Thoracic aorta (tissue), 2 donors: Measurements from ENCODE around the gene MED9. TPM values are rescaled to one million over a fixed set of nuclear protein-coding genes. Genes with fewer than 3 reads are reported as not detected.

Source experiments
- ATAC-seq: fragments of 150-250 bp; one replicate; pipeline ENCODE4 v1.8.0; 2017; ENCODE audit warnings: low read depth; ENCODE audit not compliant: insufficient number of reproducible peaks, low FRiP score
- DNase-seq: peaks from one replicate; pipeline ENCODE4 v3.0.0-alpha.2; 2020; ENCODE audit warnings: low spot score
- H3K27ac ChIP-seq, 2 donors: fragments of 200-600 bp; sonication (generic); 1 replicate in 1 of 2; 2 replicates in 1 of 2; pipeline ENCODE4 v1.5.1; 2016; ENCODE audit warnings: mild to moderate bottlenecking in 2 of 2, moderate library complexity in 2 of 2
- H3K27me3 ChIP-seq: fragments of 200-600 bp; sonication (generic); replicated peaks from 2 replicates; pipeline ENCODE4 v1.6.0; 2016; ENCODE audit warnings: mild to moderate bottlenecking; ENCODE audit not compliant: insufficient read depth
- H3K36me3 ChIP-seq: fragments of 200-600 bp; sonication (generic); one replicate; pipeline ENCODE4 v1.5.1; 2016
- H3K4me1 ChIP-seq, 2 donors: fragments of 200-600 bp; sonication (generic); 1 replicate in 1 of 2; 2 replicates in 1 of 2; pipeline versions ENCODE4 v1.5.1 to v1.6.0; 2016; ENCODE audit warnings: low read depth in 2 of 2, mild to moderate bottlenecking in 1 of 2; ENCODE audit not compliant: control insufficient read depth in 1 of 2
- H3K4me3 ChIP-seq: fragments of 200-600 bp; sonication (generic); 2 replicates; pipeline ENCODE4 v1.5.1; 2016; ENCODE audit warnings: mild to moderate bottlenecking
- H3K9me3 ChIP-seq: fragments of 200-600 bp; sonication (generic); 2 replicates; pipeline ENCODE4 v1.5.1; 2016
- CTCF ChIP-seq: fragments of 200-600 bp; sonication (generic); IDR thresholded peaks from one replicate; pipeline ENCODE4 v1.5.1; 2019; ENCODE audit warnings: antibody characterized with exemption
- total RNA-seq, 2 donors: library from RNA; depleted of rRNA; stranded (reverse); fragments of >200 nt; gene quantifications; one replicate each; pipeline versions ENCODE4 v1.1.0 to v1.2.3, GENCODE V29; 2016

MED9 gene
- total RNA-seq, 2 donors from 2014 or later = 6.6 to 15.2 TPM

- Histone ChIP-seq H3K36me3 (no peaks in the 10 kb centered on the region), H3K27me3 (no peaks in the 10 kb centered on the region), H3K27ac (no peak overlapping the region), H3K4me1 (no peaks in the 10 kb centered on the region), H3K4me3 (no peak overlapping the region), H3K9me3 (no peaks in the 10 kb centered on the region)
- no peak for DNase-seq
- TF ChIP-seq CTCF = no peak
- no peak for ATAC-seq
Measured at GRCh38 chr17:17528696-17529652, 52.2 kb downstream of the MED9 start.

GRCh38 chr17:17531156-17531555, 54.4 kb downstream of the MED9 start:
- Histone ChIP-seq H3K9me3 (no peaks in the 10 kb centered on the region), H3K27me3 (no peaks in the 10 kb centered on the region), H3K36me3 (no peaks in the 10 kb centered on the region), H3K27ac (no peak overlapping the region), H3K4me1 (peaks cover 4 to 8% of the 10 kb centered on the region in 2 donors), H3K4me3 (no peak overlapping the region)
- no peak for DNase-seq
- ATAC-seq = no peak
- no peak for TF ChIP-seq CTCF

GRCh38 chr17:17532991-17533390, 56.2 kb downstream of the MED9 start:
- ATAC-seq = no peak
- no peak for TF ChIP-seq CTCF
- H3K4me3 ChIP-seq = no peak overlapping the region
- H3K27ac ChIP-seq = no peak overlapping the region
- H3K36me3 ChIP-seq = no peaks in the 10 kb centered on the region
- no peak for DNase-seq
- no peaks in the 10 kb centered on the region for H3K9me3 ChIP-seq
- peaks cover 8 to 24% of the 10 kb centered on the region in 2 donors for H3K4me1 ChIP-seq
- H3K27me3 ChIP-seq = no peaks in the 10 kb centered on the region

- Histone ChIP-seq H3K27me3 (no peaks in the 10 kb centered on the region), H3K36me3 (no peaks in the 10 kb centered on the region), H3K4me3 (no peak overlapping the region), H3K9me3 (no peaks in the 10 kb centered on the region), H3K4me1 (peaks cover 15 to 34% of the 10 kb centered on the region in 2 donors), H3K27ac (no peak overlapping the region)
- DNase-seq (no peak), ATAC-seq (no peak)
- no peak for TF ChIP-seq CTCF
Measured at GRCh38 chr17:17533901-17534441, 57.2 kb downstream of the MED9 start.

GRCh38 chr17:17535957-17536356, 59.2 kb downstream of the MED9 start:
- Histone ChIP-seq H3K36me3 (no peaks in the 10 kb centered on the region), H3K27me3 (no peaks in the 10 kb centered on the region), H3K4me1 (peaks cover 22 to 52% of the 10 kb centered on the region in 2 donors), H3K9me3 (no peaks in the 10 kb centered on the region), H3K27ac (peak overlapping the region in 1 of 2 donors; percentile 16), H3K4me3 (no peak overlapping the region)
- ATAC-seq (peak; percentile 47), DNase-seq (peak; percentile 19)
- TF ChIP-seq CTCF = no peak
